ENCODE results near the gene DHX30. TPM values are rescaled to one million over a fixed set of nuclear protein-coding genes. Genes with fewer than 3 reads are reported as not detected.

Gene DHX30
- total and polyA plus RNA-seq, 8 donors: 22.6 to 56.2 (median 43.9) TPM

DNA sequence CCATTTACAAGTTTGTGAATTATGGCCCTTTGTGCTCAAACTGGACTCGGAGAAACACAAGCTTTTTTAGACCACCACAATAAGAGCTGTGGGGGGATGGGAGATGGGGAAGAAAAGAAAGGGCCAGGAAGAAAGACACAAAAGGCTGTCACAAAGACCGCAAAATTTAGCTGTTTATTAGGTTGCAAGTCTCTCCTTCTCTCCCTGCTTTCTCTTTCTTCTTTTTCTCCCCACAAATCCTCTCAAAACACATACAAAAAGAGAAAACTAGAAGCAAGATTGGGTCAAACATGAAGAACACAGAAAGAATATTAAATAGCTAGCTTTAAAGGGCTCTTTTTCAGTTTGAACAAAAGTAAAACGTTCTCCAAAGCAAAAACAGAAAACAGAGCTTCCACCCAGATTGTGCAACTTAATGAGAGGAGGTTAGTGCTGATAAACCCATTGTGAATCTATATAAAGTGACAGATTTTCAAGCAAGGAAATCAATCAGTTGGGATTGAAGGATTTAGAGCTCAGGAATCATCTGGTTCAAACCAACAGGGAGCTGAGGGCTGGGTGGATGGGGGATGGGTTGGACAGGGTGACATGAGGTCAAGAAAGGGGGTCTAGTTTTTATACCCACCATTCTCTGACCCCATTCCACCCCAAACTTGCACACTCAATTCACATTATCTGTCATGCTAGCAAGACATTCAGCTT is 87.3 kb downstream of the DHX30 start:
- Histone ChIP-seq H3K27ac (peak overlapping the region in 3 of 5 donors; percentile 50 to 75 (median 52)), H3K27me3 (no peaks in the 10 kb centered on the region), H3K4me1 (peaks cover 5 to 32% (median 17%) of the 10 kb centered on the region in 4 donors), H3K36me3 (peaks cover 8 to 66% (median 31%) of the 10 kb centered on the region in 4 donors), H3K9me3 (no peaks in the 10 kb centered on the region), H3K4me3 (no peak overlapping the region)
- DNase-seq: no peak
- intact Hi-C loops (cut with DNase I; ENCODE audit: low total_unique reads): no loop called here
- WGBS, 5 donors: 58 to 77% (median 67%) methylated on average over 3 of the region's 3 CpGs
- TF ChIP-seq, protein P1, sequence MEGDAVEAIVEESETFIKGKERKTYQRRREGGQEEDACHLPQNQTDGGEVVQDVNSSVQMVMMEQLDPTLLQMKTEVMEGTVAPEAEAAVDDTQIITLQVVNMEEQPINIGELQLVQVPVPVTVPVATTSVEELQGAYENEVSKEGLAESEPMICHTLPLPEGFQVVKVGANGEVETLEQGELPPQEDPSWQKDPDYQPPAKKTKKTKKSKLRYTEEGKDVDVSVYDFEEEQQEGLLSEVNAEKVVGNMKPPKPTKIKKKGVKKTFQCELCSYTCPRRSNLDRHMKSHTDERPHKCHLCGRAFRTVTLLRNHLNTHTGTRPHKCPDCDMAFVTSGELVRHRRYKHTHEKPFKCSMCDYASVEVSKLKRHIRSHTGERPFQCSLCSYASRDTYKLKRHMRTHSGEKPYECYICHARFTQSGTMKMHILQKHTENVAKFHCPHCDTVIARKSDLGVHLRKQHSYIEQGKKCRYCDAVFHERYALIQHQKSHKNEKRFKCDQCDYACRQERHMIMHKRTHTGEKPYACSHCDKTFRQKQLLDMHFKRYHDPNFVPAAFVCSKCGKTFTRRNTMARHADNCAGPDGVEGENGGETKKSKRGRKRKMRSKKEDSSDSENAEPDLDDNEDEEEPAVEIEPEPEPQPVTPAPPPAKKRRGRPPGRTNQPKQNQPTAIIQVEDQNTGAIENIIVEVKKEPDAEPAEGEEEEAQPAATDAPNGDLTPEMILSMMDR (IDR thresholded peaks at IDR 0.05): no peak
- TF ChIP-seq EP300 (IDR thresholded peaks at IDR 0.05) (no peak), POLR2AphosphoS5 (IDR thresholded peaks at IDR 0.05) (no peak), POLR2A (IDR thresholded peaks at IDR 0.05) (no peak)

DNA sequence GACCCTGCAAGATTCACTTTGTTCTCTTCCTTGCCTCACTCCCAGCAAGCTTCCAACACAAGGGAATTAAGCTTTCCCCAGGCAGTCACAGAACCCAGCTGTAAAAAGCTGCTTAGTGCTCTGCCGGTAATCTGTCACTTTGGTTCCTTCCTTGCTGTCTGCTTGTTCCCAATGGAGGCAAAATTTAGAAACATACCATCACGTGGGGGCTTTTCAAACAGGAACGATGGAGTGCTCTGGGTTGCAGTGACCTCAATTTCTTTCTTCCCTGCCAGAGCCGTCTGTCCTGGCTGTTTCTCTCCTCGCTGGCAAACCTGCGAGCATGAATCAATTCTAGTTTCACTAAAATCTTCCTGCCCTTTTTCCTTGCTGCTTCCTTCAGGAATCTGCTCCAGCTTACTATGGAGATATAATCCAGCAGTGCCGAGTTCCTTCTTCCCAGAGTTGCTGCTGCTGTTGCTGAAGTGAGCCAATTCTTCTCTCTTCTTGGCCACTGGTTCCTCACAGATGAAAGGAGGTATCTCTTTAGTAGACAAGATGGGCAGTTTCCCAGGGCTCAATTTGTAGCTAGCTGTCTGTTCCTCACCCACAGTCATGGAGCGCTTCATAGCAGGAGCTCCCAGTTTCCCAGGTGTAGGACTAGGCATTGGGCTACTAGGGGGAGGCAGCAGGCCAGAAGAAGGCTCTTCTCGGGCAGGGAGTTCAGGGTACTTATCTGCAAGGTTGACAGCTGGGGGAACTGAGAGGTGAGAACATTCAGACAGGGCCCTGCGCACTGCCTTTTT is 88.1 kb downstream of the DHX30 start:
- H3K4me3 ChIP-seq: no peak overlapping the region
- TF ChIP-seq EP300 (IDR thresholded peaks at IDR 0.05) (peak; percentile 3), POLR2AphosphoS5 (IDR thresholded peaks at IDR 0.05) (peak in 2 of 3 donors; percentile 7 to 80), POLR2A (IDR thresholded peaks at IDR 0.05) (no peak)
- TF ChIP-seq, protein P1 (IDR thresholded peaks at IDR 0.05): no peak
- H3K9me3 ChIP-seq: no peaks in the 10 kb centered on the region
- H3K36me3 ChIP-seq: peaks cover 8 to 73% (median 34%) of the 10 kb centered on the region in 4 donors
- 63 to 83% (median 78%) methylated on average over 10 of the region's 10 CpGs for WGBS, 5 donors
- H3K27ac ChIP-seq: peak overlapping the region in 4 of 5 donors; percentile 50 to 75 (median 54)
- peak in 1 of 2 donors; percentile 76 for DNase-seq
- H3K27me3 ChIP-seq: no peaks in the 10 kb centered on the region
- intact Hi-C loops (cut with DNase I; ENCODE audit: low total_unique reads): no loop called here
- H3K4me1 ChIP-seq: peaks cover 5 to 32% (median 17%) of the 10 kb centered on the region in 4 donors

DNA sequence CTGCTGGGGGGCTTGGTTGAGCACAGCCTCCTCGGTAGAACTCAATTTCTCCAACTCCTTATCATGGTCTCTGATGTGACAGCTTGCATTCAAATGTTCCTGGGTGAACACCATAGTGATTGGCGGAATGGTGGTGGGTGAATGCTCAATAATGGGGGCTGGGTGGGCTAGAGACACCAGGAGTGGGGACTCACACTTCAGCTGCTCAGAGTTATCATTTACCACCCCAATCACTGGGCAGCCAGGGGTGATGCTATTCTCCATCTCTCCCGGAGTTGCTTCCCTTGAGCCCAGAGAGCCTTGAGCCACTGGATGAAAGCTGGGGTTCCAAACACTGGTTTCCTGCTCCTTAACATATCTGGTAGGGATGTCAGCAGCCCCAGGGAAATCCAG is 88.7 kb downstream of the DHX30 start:
- no peak overlapping the region for H3K4me3 ChIP-seq
- no peaks in the 10 kb centered on the region for H3K9me3 ChIP-seq
- no peak for DNase-seq
- H3K27ac ChIP-seq: peak overlapping the region in 4 of 5 donors; percentile 50 to 75 (median 54)
- intact Hi-C loops (cut with DNase I; ENCODE audit: low total_unique reads): no loop called here
- peaks cover 5 to 32% (median 17%) of the 10 kb centered on the region in 4 donors for H3K4me1 ChIP-seq
- peaks cover 8 to 75% (median 36%) of the 10 kb centered on the region in 4 donors for H3K36me3 ChIP-seq
- no peak for TF ChIP-seq POLR2AphosphoS5 (IDR thresholded peaks at IDR 0.05)
- no peak for TF ChIP-seq POLR2A (IDR thresholded peaks at IDR 0.05)
- TF ChIP-seq, protein P1 (IDR thresholded peaks at IDR 0.05): no peak
- TF ChIP-seq EP300 (IDR thresholded peaks at IDR 0.05): no peak
- no peaks in the 10 kb centered on the region for H3K27me3 ChIP-seq
- WGBS, 5 donors: 79 to 94% (median 87%) methylated on average over 3 of the region's 3 CpGs

DNA sequence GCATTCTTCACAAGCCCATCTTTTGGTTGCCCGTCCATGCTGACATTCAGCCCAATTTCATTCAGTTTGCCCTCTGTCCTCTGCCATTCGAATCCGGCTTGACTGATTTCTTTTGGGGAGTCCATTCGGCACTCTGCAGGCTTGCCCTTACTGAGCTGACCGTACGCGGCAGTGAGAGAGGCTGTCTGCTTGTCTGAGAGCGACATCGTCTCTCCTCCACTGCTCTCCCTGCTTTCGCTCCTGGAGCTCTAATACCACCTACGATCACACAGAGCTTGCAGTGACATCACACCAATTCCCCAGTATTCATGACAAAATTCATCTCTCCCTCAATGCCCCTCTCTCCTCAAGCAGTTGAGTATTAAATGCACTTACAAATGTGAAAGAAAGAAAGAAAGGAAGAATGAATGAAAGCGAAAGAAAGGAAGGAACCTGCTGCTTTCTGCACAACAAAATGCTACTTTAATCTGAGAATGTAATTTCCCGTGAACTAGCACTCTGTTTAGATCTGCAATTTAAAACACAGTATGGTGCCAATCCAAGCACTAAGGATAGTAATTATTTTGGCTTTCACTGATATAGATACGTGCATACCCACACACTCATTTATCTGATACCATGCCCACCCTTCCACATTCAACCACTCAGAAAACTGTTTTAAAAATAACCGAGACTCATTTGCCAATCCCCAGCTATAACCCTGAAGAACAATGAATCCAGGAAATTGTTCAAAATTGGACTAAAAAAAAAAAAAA is 89.5 kb downstream of the DHX30 start:
- intact Hi-C loops (cut with DNase I; ENCODE audit: low total_unique reads): no loop called here
- Histone ChIP-seq H3K36me3 (peaks cover 8 to 81% (median 42%) of the 10 kb centered on the region in 4 donors), H3K27me3 (no peaks in the 10 kb centered on the region), H3K9me3 (no peaks in the 10 kb centered on the region), H3K27ac (no peak overlapping the region), H3K4me3 (no peak overlapping the region), H3K4me1 (peaks cover 5 to 32% (median 17%) of the 10 kb centered on the region in 4 donors)
- no peak for DNase-seq
- 91 to 97% (median 93%) methylated on average over 15 of the region's 15 CpGs for WGBS, 5 donors
- no peak for TF ChIP-seq POLR2A (IDR thresholded peaks at IDR 0.05)
- TF ChIP-seq POLR2AphosphoS5 (IDR thresholded peaks at IDR 0.05): no peak
- TF ChIP-seq EP300 (IDR thresholded peaks at IDR 0.05): no peak
- TF ChIP-seq, protein P1 (IDR thresholded peaks at IDR 0.05): no peak
